NCI-H524 (cell line): Measurements from ENCODE around the gene DSG3.

Experiments
- DNase-seq, 2 experiments: peaks; one replicate each; lab custom pipeline; 2025; lab: John Stamatoyannopoulos, UW

DSG3 gene

GRCh38 chr18:31447530-31448191, at the start of gene DSG3:
DSG3 (plus strand) TSS chr18:31447741; CDS start chr18:31447878, 137 bp downstream.
- DNase-seq: no peak

GRCh38 chr18:31398191-31398590, 49.4 kb upstream of the DSG3 start:
- DNase-seq: no peak

- DNase-seq: no peak
Observed at GRCh38 chr18:31399306-31400032, 48.1 kb upstream of the DSG3 start.

GRCh38 chr18:31401156-31402025, 46.1 kb upstream of the DSG3 start:
- DNase-seq: no peak

GRCh38 chr18:31402026-31402373, 45.5 kb upstream of the DSG3 start:
- no peak for DNase-seq

GRCh38 chr18:31403409-31403808, 44.1 kb upstream of the DSG3 start:
- no peak for DNase-seq

- no peak for DNase-seq
Observed at GRCh38 chr18:31407649-31408048, 39.9 kb upstream of the DSG3 start.

- no peak for DNase-seq
Observed at GRCh38 chr18:31409276-31409675, 38.3 kb upstream of the DSG3 start.

- no peak for DNase-seq
Observed at GRCh38 chr18:31410716-31411483, 36.6 kb upstream of the DSG3 start.

- DNase-seq: no peak
Observed at GRCh38 chr18:31413137-31413536, 34.4 kb upstream of the DSG3 start.

GRCh38 chr18:31417850-31418249, 29.7 kb upstream of the DSG3 start:
- no peak for DNase-seq

- DNase-seq: no peak
Observed at GRCh38 chr18:31419457-31419932, 28.0 kb upstream of the DSG3 start.

- no peak for DNase-seq
Observed at GRCh38 chr18:31420032-31420431, 27.5 kb upstream of the DSG3 start.

- no peak for DNase-seq
Observed at GRCh38 chr18:31420524-31420923, 27.0 kb upstream of the DSG3 start.

- peak; percentile 12 to 46 for DNase-seq
Observed at GRCh38 chr18:31424383-31424988, 23.1 kb upstream of the DSG3 start.

GRCh38 chr18:31426021-31426420, 21.5 kb upstream of the DSG3 start:
- DNase-seq: no peak

GRCh38 chr18:31426871-31427406, 20.6 kb upstream of the DSG3 start:
- DNase-seq: no peak

GRCh38 chr18:31428211-31428610, 19.3 kb upstream of the DSG3 start:
- DNase-seq: no peak

GRCh38 chr18:31429623-31430022, 17.9 kb upstream of the DSG3 start:
- no peak for DNase-seq

GRCh38 chr18:31430072-31430471, 17.5 kb upstream of the DSG3 start:
- no peak for DNase-seq

- no peak for DNase-seq
Observed at GRCh38 chr18:31430554-31430953, 17.0 kb upstream of the DSG3 start.
